ENCODE data around the gene AKAP9. TPM values are rescaled to one million over a fixed set of nuclear protein-coding genes. Genes with fewer than 3 reads are reported as not detected.
"Not testable (repeated sequence)": the region's sequence is repeated elsewhere in the genome, so short reads cannot be mapped to it uniquely, and the experiment has no call there.

Gene AKAP9
- polyA plus RNA-seq, 1 donor (not counting 4 experiments of a cell fraction or from before 2014, with no cell fraction given): 19.0 TPM

GRCh38 chr7:91892821-91893340 is 47.8 kb upstream of the AKAP9 start:
- no peaks in the 10 kb centered on the region for H3K36me3 ChIP-seq (ENCODE audit: control insufficient read depth in 2 of 2, extremely low read depth in 1 of 2, insufficient read depth in 2 of 2, low read length in 2 of 2)
- no peaks in the 10 kb centered on the region for H3K79me2 ChIP-seq (ENCODE audit: control insufficient read depth, insufficient read depth, low read length)
- FAIRE-seq (peak; percentile 72), DNase-seq (ENCODE audit: low read depth, low spot score) (no peak)
- H3K4me1 ChIP-seq (ENCODE audit: control insufficient read depth, extremely low read depth, insufficient read depth, low read length): peaks cover 14% of the 10 kb centered on the region
- no peaks in the 10 kb centered on the region for H3K27me3 ChIP-seq (ENCODE audit: control insufficient read depth, extremely low read depth, insufficient read depth, low read length)
- no peak for TF ChIP-seq CTCF (optimal IDR thresholded peaks at IDR 0.05 in 1 of 3, IDR thresholded peaks at IDR 0.05 in 1 of 3, conservative IDR thresholded peaks at IDR 0.05 in 1 of 3; ENCODE audit: extremely low read depth in 1 of 3, insufficient read depth in 2 of 3, low read length in 3 of 3)
- TF ChIP-seq EZH2 (IDR thresholded peaks at IDR 0.05; ENCODE audit: low read length): no peak
- H3K27ac ChIP-seq (ENCODE audit: control insufficient read depth, insufficient read depth, low read length): peak overlapping the region; percentile 18
- H4K20me1 ChIP-seq (ENCODE audit: control insufficient read depth, extremely low read depth, insufficient read depth, low read length): no peaks in the 10 kb centered on the region
- H3K4me2 ChIP-seq (ENCODE audit: control insufficient read depth, extremely low read depth, insufficient read depth, low read depth, low read length): peak overlapping the region; percentile 8
- H3K4me3 ChIP-seq (ENCODE audit: control insufficient read depth in 2 of 3, extremely low read depth in 1 of 3, insufficient read depth in 2 of 3, low read depth in 1 of 3, low read length in 3 of 3): no peak overlapping the region
- H3K9ac ChIP-seq (ENCODE audit: control insufficient read depth, extremely low read depth, insufficient read depth, low read length): no peak overlapping the region
- no peaks in the 10 kb centered on the region for H3K9me1 ChIP-seq (ENCODE audit: control insufficient read depth, extremely low read depth, insufficient read depth, low read length)
- no peaks in the 10 kb centered on the region for H3K9me3 ChIP-seq (ENCODE audit: control insufficient read depth, low read depth, low read length)
- peak overlapping the region; percentile 44 for H2AFZ ChIP-seq (ENCODE audit: control insufficient read depth, low read length)
- dilution Hi-C loops (cut with MboI; ENCODE audit: extremely low pct_ligation_motif_present, low sequenced_read_pairs): no loop called here

GRCh38 chr7:91893699-91894098 is 47.0 kb upstream of the AKAP9 start:
- H3K27ac ChIP-seq (ENCODE audit: control insufficient read depth, insufficient read depth, low read length); H3K9ac ChIP-seq (ENCODE audit: control insufficient read depth, extremely low read depth, insufficient read depth, low read length); H3K4me3 ChIP-seq (ENCODE audit: control insufficient read depth in 2 of 3, extremely low read depth in 1 of 3, insufficient read depth in 2 of 3, low read depth in 1 of 3, low read length in 3 of 3); H2AFZ ChIP-seq (ENCODE audit: control insufficient read depth, low read length); H3K36me3 ChIP-seq (ENCODE audit: control insufficient read depth in 2 of 2, extremely low read depth in 1 of 2, insufficient read depth in 2 of 2, low read length in 2 of 2); FAIRE-seq; DNase-seq (ENCODE audit: low read depth, low spot score); H3K27me3 ChIP-seq (ENCODE audit: control insufficient read depth, extremely low read depth, insufficient read depth, low read length); H3K79me2 ChIP-seq (ENCODE audit: control insufficient read depth, insufficient read depth, low read length); H3K9me3 ChIP-seq (ENCODE audit: control insufficient read depth, low read depth, low read length); dilution Hi-C loops (cut with MboI; ENCODE audit: extremely low pct_ligation_motif_present, low sequenced_read_pairs); H4K20me1 ChIP-seq (ENCODE audit: control insufficient read depth, extremely low read depth, insufficient read depth, low read length); H3K4me2 ChIP-seq (ENCODE audit: control insufficient read depth, extremely low read depth, insufficient read depth, low read depth, low read length); H3K9me1 ChIP-seq (ENCODE audit: control insufficient read depth, extremely low read depth, insufficient read depth, low read length): not testable (repeated sequence)
- peaks cover 14% of the 10 kb centered on the region for H3K4me1 ChIP-seq (ENCODE audit: control insufficient read depth, extremely low read depth, insufficient read depth, low read length)
